GM12878 (cell line): ENCODE data around the gene CAMTA1. TPM values are rescaled to one million over a fixed set of nuclear protein-coding genes. Genes with fewer than 3 reads are reported as not detected.

Experiments
- ATAC-seq: fragments of 200-7000 bp; cut with Tn5 transposase; 3 replicates; pipeline ENCODE4 v1.9.1; 2020; ENCODE audit warnings: mild to moderate bottlenecking, moderate library complexity
- BruUV-seq: library from RNA; stranded (reverse); fragments of 400-500 nt; replicated peaks from 2 replicates; lab custom pipeline; 2021; lab: Mats Ljungman, UMichigan
- CTCF ChIA-PET: fragments of 300-600 bp; sonication (Branson Sonifier 250); formaldehyde crosslinking; extraction: SDS; loops from one replicate; lab custom pipeline; 2021; ENCODE audit warnings: inconsistent platforms; lab: Yijun Ruan, JAX
- POLR2A ChIA-PET: fragments of 350-600 bp; formaldehyde crosslinking; extraction: SDS; loops from one replicate; lab custom pipeline; 2021; ENCODE audit warnings: inconsistent platforms; lab: Charles Lee
- RAD21 ChIA-PET: fragments of 300-600 bp; sonication (Branson Sonifier 250); formaldehyde crosslinking; loops from one replicate; lab custom pipeline; 2023; ENCODE audit warnings: antibody characterized with exemption; ENCODE audit not compliant: unreplicated experiment; lab: Charles Lee
- SMC1A ChIA-PET: fragments of 300-600 bp; sonication (Branson Sonifier 250); formaldehyde crosslinking; loops from one replicate; lab custom pipeline; 2023; ENCODE audit not compliant: unreplicated experiment, uncharacterized antibody; lab: Charles Lee
- DNase-seq: peaks from one replicate; pipeline ENCODE4 v3.0.0-alpha.2; 2011; ENCODE audit warnings: low read depth, low spot score
- FAIRE-seq: peaks from 3 replicates; lab custom pipeline; 2011; peaks lifted over from hg19 to GRCh38; lab: Jason Lieb, UNC
- H2AFZ ChIP-seq: 2 replicates; pipeline ENCODE4 v1.6.0; 2011; ENCODE audit warnings: low read depth, low read length, control low read depth; ENCODE audit not compliant: control insufficient read depth
- H3K27ac ChIP-seq: 2 replicates; pipeline ENCODE4 v1.5.1; 2011; ENCODE audit warnings: control low read depth; ENCODE audit not compliant: control insufficient read depth, insufficient read depth
- H3K27me3 ChIP-seq, 2 experiments: replicated peaks in 1 of 2; 2 replicates each; pipeline versions ENCODE4 v1.6.0 to v1.6.1; 2011; ENCODE audit warnings: low read length in 1 of 2; ENCODE audit not compliant: control insufficient read depth in 2 of 2, insufficient read depth in 2 of 2
- H3K36me3 ChIP-seq, 2 experiments: 2 replicates each; pipeline ENCODE4 v1.5.1; 2011; ENCODE audit warnings: low read length in 1 of 2; ENCODE audit not compliant: control insufficient read depth in 2 of 2, insufficient read depth in 2 of 2
- H3K4me1 ChIP-seq: 2 replicates; pipeline ENCODE4 v1.6.1; 2011; ENCODE audit warnings: mild to moderate bottlenecking, low read length, moderate library complexity, mixed read lengths; ENCODE audit not compliant: control insufficient read depth, insufficient read depth
- H3K4me2 ChIP-seq: 2 replicates; pipeline ENCODE4 v1.6.0; 2011; ENCODE audit warnings: control low read depth; ENCODE audit not compliant: control insufficient read depth, insufficient read depth
- H3K4me3 ChIP-seq: fragments of 200-600 bp; sonication (generic); 2 replicates; pipeline ENCODE4 v1.5.1; 2016
- H3K79me2 ChIP-seq: 2 replicates; pipeline ENCODE4 v1.6.0; 2011; ENCODE audit warnings: low read length; ENCODE audit not compliant: control insufficient read depth, insufficient read depth
- H3K9ac ChIP-seq: 2 replicates; pipeline ENCODE4 v1.8.0; 2011; ENCODE audit warnings: low read length, control low read depth, mixed read lengths; ENCODE audit not compliant: control insufficient read depth, insufficient read depth
- H3K9me3 ChIP-seq: replicated peaks from 3 replicates; pipeline ENCODE4 v1.5.1; 2011; ENCODE audit warnings: mild to moderate bottlenecking, low read length; ENCODE audit not compliant: control insufficient read depth, insufficient read depth
- H4K20me1 ChIP-seq: 2 replicates; pipeline ENCODE4 v1.6.0; 2011; ENCODE audit not compliant: control insufficient read depth, insufficient read depth
- ATF3 ChIP-seq: IDR thresholded peaks from 2 replicates; pipeline ENCODE4 v1.6.1; 2011; ENCODE audit warnings: low read depth, mild to moderate bottlenecking, low read length, moderate library complexity, borderline replicate concordance; ENCODE audit errors: extremely low read depth
- BACH1 ChIP-seq: fragments of 450-650 bp; IDR thresholded peaks from 2 replicates; pipeline ENCODE4 v1.6.1; 2017; ENCODE audit warnings: mild to moderate bottlenecking, borderline replicate concordance
- BCLAF1 ChIP-seq: fragments of 450-650 bp; IDR thresholded peaks from 2 replicates; pipeline ENCODE4 v1.6.1; 2017; ENCODE audit warnings: antibody characterized with exemption, mild to moderate bottlenecking, moderate library complexity
- CBFB ChIP-seq: IDR thresholded peaks from 2 replicates; pipeline ENCODE4 v1.6.1; 2016; ENCODE audit warnings: antibody characterized with exemption, low read depth
- CEBPZ ChIP-seq: fragments of 150-350 bp; IDR thresholded peaks from 2 replicates; pipeline ENCODE4 v1.6.1; 2016; ENCODE audit warnings: low read depth, low read length
- CHD1 ChIP-seq: IDR thresholded peaks from 2 replicates; pipeline ENCODE4 v1.6.1; 2012; ENCODE audit warnings: low read depth, low read length, improper control_type of control experiment
- DPF2 ChIP-seq: fragments of 450-650 bp; IDR thresholded peaks from 2 replicates; pipeline ENCODE4 v1.6.1; 2017; ENCODE audit warnings: mild to moderate bottlenecking
- EGR1 ChIP-seq, 2 experiments: IDR thresholded peaks; 1 replicate in 1 of 2; 2 replicates in 1 of 2; pipeline ENCODE4 v1.6.1; 2011 to 2012; ENCODE audit warnings: low read depth in 2 of 2, low read length in 2 of 2, borderline replicate concordance in 1 of 2, mild to moderate bottlenecking in 1 of 2, moderate library complexity in 1 of 2
- GABPA ChIP-seq: IDR thresholded peaks from 2 replicates; pipeline ENCODE4 v1.6.1; 2014; ENCODE audit warnings: antibody characterized with exemption, low read depth, mild to moderate bottlenecking, inconsistent platforms
- JUND ChIP-seq: IDR thresholded peaks from 2 replicates; pipeline ENCODE4 v1.6.1; 2012; ENCODE audit warnings: low read depth, mild to moderate bottlenecking, low read length, improper control_type of control experiment, moderate library complexity
- RUNX3 ChIP-seq: IDR thresholded peaks from 2 replicates; pipeline ENCODE4 v1.6.1; 2012; ENCODE audit warnings: low read length, inconsistent platforms
- SIX5 ChIP-seq: IDR thresholded peaks from 2 replicates; pipeline ENCODE4 v1.6.1; 2011; ENCODE audit warnings: mild to moderate bottlenecking, low read depth, low read length, moderate library complexity; ENCODE audit not compliant: severe bottlenecking
- SMAD1 ChIP-seq: fragments of 450-650 bp; IDR thresholded peaks from 2 replicates; pipeline ENCODE4 v1.6.1; 2018; ENCODE audit warnings: mild to moderate bottlenecking, low read depth; ENCODE audit not compliant: partially characterized antibody
- WRNIP1 ChIP-seq: IDR thresholded peaks from 2 replicates; pipeline ENCODE4 v1.6.1; 2011; ENCODE audit warnings: low read depth, low read length, improper control_type of control experiment, borderline replicate concordance
- YY1 ChIP-seq: IDR thresholded peaks from 2 replicates; pipeline ENCODE4 v1.6.1; 2011; ENCODE audit warnings: low read depth, mild to moderate bottlenecking, low read length
- ZNF217 ChIP-seq: fragments of 450-650 bp; IDR thresholded peaks from 2 replicates; pipeline ENCODE4 v1.6.1; 2017; ENCODE audit warnings: antibody characterized with exemption, mild to moderate bottlenecking
- ZNF274 ChIP-seq: IDR thresholded peaks from one replicate; pipeline ENCODE4 v1.8.0; 2011; ENCODE audit not compliant: insufficient read length, insufficient read depth
- WGBS: methylation state at CpG from one replicate; pipeline ENCODE4 v1.1.6; 2016; ENCODE audit warnings: low lambda C conversion rate; ENCODE audit not compliant: insufficient replicate concordance, insufficient coverage; ENCODE audit errors: missing lambda C conversion rate; 5-methylcytosine and 5-hydroxymethylcytosine counted together
- in situ Hi-C: fragments of 300-500 bp; cut with MboI; formaldehyde crosslinking; loops from 9 replicates; pipeline ENCODE4 v1.14.3; 2018; ENCODE audit warnings: mixed read lengths
- intact Hi-C: fragments of 100-400 bp; cut with micrococcal nuclease; formaldehyde crosslinking; loops from one replicate; pipeline ENCODE4 v1.14.2; 2022; ENCODE audit not compliant: unreplicated experiment
- polyA plus RNA-seq, 11 experiments: library from polyadenylated mRNA; depleted of rRNA in 4 of 11; unstranded in 6 of 11; stranded (reverse) in 5 of 11; fragments of >200 nt; fragmentation: Nextera tagmentation in 4 of 11; fragmentation: Illumina TruSeq in 1 of 11; extraction: Ambion mirVana in 4 of 11; extraction: Trizol in 1 of 11; gene quantifications; 1 replicate in 1 of 11; 2 replicates in 10 of 11; pipeline versions ENCODE4 v1.2.1 to v1.2.3, GENCODE V29; 2011 to 2016; ENCODE audit warnings: inconsistent platforms in 2 of 11, missing spikeins in 2 of 11, low read depth in 1 of 11
- total RNA-seq, 4 experiments: library from RNA; depleted of rRNA in 3 of 4; stranded (reverse); fragments of >200 nt in 3 of 4; fragmentation: Illumina TruSeq in 1 of 4; extraction: Trizol in 1 of 4; gene quantifications; 2 replicates each; pipeline versions ENCODE4 v1.2.1 to v1.2.3, GENCODE V29; 2013 to 2021

CAMTA1 gene
- total and polyA plus RNA-seq, 10 of the 15 experiments (the other 5 are each of a cell fraction or from before 2014, with no cell fraction given) = 37.7 to 148 (median 76.4) TPM

GRCh38 chr1:7117399-7118281 is 332.4 kb downstream of the CAMTA1 start (continued):
- no peak for TF ChIP-seq EGR1 (IDR thresholded peaks at IDR 0.05; ENCODE audit: borderline replicate concordance in 1 of 2, low read depth in 2 of 2, low read length in 2 of 2)

- ATAC-seq (no peak), DNase-seq (no peak), FAIRE-seq (no peak)
- SMC1A ChIA-PET = no interaction called here
- BruUV-seq = no TSS peak
- Histone ChIP-seq H3K4me3 (no peak overlapping the region), H3K9me3 (no peaks in the 10 kb centered on the region; the same call in 2 of the 3 replicates), H3K79me2 (no peaks in the 10 kb centered on the region), H2AFZ (no peak overlapping the region), H3K4me1 (no peaks in the 10 kb centered on the region), H3K9ac (no peak overlapping the region), H3K27ac (no peak overlapping the region), H3K4me2 (no peak overlapping the region), H4K20me1 (no peaks in the 10 kb centered on the region), H3K27me3 (peaks cover 0 to 4% of the 10 kb centered on the region in 2 experiments; a peak in 1 of 4 replicates), H3K36me3 (no peaks in the 10 kb centered on the region)
- CTCF ChIA-PET = no interaction called here
- RAD21 ChIA-PET = no interaction called here
- in situ Hi-C loops (no loop called here), intact Hi-C loops (no loop called here)
- WGBS = 4% methylated on average over 7 of the region's 7 CpGs
- POLR2A ChIA-PET = no interaction called here
- TF ChIP-seq RUNX3 (no peak), DPF2 (no peak), CHD1 (no peak), CBFB (no peak), YY1 (no peak), JUND (no peak), SMAD1 (no peak), BCLAF1 (no peak), BACH1 (no peak), ATF3 (no peak), ZNF217 (no peak), ZNF274 (no peak), CEBPZ (no peak), GABPA (no peak), SIX5 (no peak), WRNIP1 (no peak)
Measured at GRCh38 chr1:7119156-7119555, 333.9 kb downstream of the CAMTA1 start.
